MG63 (cell line): Measurements from ENCODE around the gene HVCN1. TPM values are rescaled to one million over a fixed set of nuclear protein-coding genes. Genes with fewer than 3 reads are reported as not detected.
"Not testable (repeated sequence)": the region's sequence is repeated elsewhere in the genome, so short reads cannot be mapped to it uniquely, and the experiment has no call there.

Experiments
- DNase-seq: peaks from one replicate; pipeline ENCODE4 v3.0.0-alpha.2; 2020
- H3K27me3 ChIP-seq: fragments of 250-450 bp; sonication (Bioruptor Pico); 2 replicates; pipeline ENCODE4 v1.5.1; 2020; ENCODE audit warnings: mild to moderate bottlenecking, moderate library complexity
- H3K36me3 ChIP-seq: fragments of 250-450 bp; sonication (Bioruptor Pico); 2 replicates; pipeline ENCODE4 v1.5.1; 2020; ENCODE audit warnings: mild to moderate bottlenecking, moderate library complexity
- H3K4me3 ChIP-seq: fragments of 250-450 bp; sonication (Bioruptor Pico); 2 replicates; pipeline ENCODE4 v1.5.1; 2020; ENCODE audit warnings: mild to moderate bottlenecking, moderate library complexity
- H3K9me3 ChIP-seq: fragments of 250-450 bp; sonication (Bioruptor Pico); 2 replicates; pipeline ENCODE4 v1.5.1; 2020; ENCODE audit warnings: mild to moderate bottlenecking, moderate library complexity
- total RNA-seq: library from RNA; depleted of rRNA; stranded (reverse); fragments of >200 nt; shearing (Covaris generic); gene quantifications from 2 replicates; pipeline ENCODE4 v1.2.3, GENCODE V29; 2014; ENCODE audit warnings: low replicate concordance; rRNA removed

Gene HVCN1
- total RNA-seq, 1 experiment from 2014 or later: not detected

DNA sequence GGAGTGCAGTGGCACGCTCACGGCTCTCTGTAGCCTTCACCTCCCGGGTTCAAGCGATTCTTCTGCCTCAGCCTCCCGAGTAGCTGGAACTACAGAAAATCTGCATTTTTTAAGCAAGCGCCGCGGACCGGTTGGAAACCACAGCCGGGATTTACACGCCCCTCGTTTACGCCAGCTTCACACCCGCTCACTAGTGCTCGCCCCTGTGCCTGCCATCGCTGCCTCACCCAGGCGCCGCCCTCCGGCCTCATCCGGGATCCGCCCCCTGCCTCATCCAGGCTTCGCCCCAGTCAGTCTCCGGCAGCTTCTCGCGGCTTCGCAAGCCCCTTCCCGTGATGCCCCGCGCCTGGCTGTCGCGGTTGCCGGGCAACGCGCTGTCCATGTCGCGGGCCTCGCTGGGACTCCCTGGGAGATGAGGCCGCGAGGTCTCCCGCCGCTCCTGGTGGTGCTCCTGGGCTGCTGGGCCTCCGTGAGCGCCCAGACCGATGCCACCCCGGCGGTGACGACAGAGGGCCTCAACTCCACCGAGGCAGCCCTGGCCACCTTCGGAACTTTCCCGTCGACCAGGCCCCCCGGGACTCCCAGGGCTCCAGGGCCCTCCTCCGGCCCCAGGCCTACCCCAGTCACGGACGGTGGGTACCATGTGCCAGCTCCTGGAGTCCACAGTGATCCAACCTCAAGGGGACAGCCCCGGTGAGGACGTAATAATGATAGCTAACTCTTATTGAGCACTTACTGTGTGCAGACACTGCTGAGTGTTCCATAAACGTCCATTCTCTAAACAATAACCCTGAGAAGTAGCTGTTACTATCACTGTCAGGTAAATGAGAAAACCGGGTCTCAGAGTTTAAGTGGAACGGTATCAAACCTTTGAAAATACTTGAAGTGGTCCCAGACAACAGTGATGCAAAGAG, 74.9 kb downstream of the HVCN1 start, which contains the start of gene TCTN1:
TSS of gene TCTN1 (plus strand) at position 359 of the 914 bp plus-strand sequence. CDS start at position 413, 54 bp downstream.
- peak within 1 kb of the TSS; percentile 69 for H3K4me3 ChIP-seq
- no peaks in the 10 kb centered on the region for H3K27me3 ChIP-seq
- DNase-seq: peak; percentile 98
- no peaks in the 10 kb centered on the region; the same call in 1 of the 2 replicates for H3K36me3 ChIP-seq
- no peaks in the 10 kb centered on the region for H3K9me3 ChIP-seq

DNA sequence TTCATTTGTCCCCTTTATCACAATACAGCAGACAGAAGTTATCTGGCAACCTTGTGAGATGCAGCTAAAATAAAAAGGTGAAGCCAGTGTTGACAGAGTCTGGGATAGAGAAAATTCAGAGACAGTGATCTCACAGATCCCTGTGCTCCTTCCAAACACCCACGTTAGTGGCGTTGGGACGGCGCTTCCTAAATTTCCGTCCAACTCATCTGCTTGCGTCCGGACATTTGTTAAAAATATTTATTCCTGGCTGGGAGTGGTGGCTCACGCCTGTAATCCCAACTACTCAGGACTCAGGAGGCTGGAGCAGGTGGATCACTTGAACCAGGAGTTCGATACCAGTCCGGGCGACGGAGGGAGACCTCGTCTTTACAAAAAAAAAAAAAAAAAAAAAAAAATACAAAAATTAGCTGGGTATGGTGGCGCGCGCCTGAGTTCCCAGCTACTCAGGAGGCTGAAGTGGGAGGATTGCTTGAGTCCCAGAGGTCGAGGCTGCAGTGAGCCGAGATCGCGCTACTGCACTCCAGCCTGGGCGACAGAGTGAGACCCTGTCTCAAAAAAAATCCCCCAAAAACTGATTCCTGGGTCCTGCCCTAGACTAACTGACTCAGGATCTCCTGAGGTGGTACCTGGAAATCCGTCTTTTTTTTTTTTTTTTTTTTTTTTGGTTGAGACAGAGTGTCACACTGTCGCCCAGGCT, 75.7 kb downstream of the HVCN1 start:
- no peaks in the 10 kb centered on the region for H3K27me3 ChIP-seq
- H3K4me3 ChIP-seq: peak overlapping the region; percentile 69
- DNase-seq: no peak
- no peaks in the 10 kb centered on the region for H3K9me3 ChIP-seq
- H3K36me3 ChIP-seq: no peaks in the 10 kb centered on the region; the same call in 1 of the 2 replicates

DNA sequence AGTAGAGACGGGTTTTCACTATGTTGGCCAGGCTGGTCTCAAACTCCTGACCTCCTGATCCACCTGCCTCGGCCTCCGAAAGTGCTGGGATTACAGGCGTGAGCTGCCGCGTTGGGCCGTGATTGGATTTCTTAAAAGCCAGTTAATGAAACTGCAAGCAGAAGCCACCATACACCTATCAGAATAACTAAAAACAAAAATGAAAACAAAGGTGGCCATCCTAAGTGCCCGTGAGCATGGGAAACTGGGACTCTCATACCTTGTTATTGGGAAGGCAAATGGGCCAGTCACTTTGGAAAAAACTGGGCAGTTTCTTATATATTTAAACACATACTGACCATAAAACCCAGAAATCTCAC, 82.7 kb downstream of the HVCN1 start:
- Histone ChIP-seq H3K27me3 (no peaks in the 10 kb centered on the region), H3K36me3 (no peaks in the 10 kb centered on the region), H3K9me3 (no peaks in the 10 kb centered on the region), H3K4me3 (no peak overlapping the region)
- DNase-seq: no peak

DNA sequence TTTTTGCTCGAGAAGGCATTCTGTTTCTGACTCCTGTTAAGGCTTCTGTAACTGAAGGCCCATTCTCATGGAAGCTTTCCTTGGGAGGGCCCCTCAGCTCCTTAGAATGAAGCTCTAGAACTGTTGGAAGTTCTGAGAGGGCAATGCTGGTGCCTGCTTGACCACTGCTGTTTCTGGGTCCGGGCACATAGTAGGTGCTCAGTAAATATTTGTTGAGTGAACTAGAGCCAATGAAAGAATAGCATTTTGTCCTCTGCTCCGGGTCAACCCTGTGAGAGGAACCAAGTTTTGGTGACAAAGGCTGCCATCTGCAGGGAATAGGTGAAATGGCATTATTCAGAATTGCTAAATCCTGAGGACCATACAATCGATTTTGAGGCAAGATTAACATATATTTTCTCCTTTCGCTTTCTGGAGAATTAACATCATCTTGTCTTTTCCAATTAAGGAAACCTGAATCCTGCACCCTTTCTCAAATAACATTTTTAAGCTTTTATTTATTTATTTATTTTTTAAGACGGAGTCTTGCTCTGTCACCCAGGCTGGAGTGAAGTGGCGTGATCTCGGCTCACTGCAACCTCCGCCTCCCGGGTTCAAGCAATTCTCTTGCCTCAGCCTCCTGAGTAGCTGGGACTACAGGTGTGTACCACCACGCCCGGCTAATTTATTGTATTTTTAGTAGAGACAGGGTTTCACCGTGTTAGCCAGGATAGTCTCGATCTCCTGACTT, 86.7 kb downstream of the HVCN1 start:
- H3K9me3 ChIP-seq, H3K27me3 ChIP-seq, H3K36me3 ChIP-seq, H3K4me3 ChIP-seq: not testable (repeated sequence)
- DNase-seq: peak; percentile 13

DNA sequence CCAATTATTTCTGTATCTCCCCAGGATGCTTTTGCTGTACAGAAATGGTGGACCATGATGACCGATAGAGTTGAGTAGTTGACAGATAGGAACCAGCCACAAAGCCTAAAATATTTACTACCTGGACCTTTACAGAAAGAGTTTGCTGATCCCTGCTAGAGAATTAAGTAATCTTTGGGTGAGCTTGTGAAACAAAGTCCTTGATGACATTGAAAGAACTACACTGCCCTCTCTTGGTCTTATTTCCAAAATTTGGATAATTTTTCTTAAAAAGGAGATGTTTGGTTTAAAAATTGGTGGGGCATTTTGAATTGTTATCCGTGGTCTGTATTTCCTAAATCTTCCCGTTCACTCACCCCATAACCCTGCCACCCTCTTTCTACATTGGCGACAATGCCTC, 88.7 kb downstream of the HVCN1 start:
- Histone ChIP-seq H3K4me3 (no peak overlapping the region), H3K9me3 (no peaks in the 10 kb centered on the region), H3K36me3 (no peaks in the 10 kb centered on the region), H3K27me3 (no peaks in the 10 kb centered on the region)
- DNase-seq: no peak

DNA sequence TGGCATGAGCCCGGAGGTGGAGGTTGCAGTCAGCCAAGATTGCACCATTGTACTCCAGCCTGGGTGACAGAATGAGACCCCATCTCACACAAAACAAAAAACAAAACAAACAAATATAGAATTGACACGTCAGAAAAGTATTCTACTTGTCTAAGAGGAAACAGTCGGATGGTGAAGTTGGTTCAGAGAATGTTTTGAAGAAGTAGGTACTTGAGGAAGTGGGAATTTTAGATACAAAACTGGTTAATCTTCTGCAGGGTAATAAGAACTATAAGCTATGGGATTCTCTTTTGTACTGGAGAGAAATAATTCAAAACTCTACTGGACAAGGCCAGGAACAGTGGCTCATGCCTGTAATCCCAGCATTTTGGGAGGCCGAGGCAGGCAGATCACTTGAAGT, 89.6 kb downstream of the HVCN1 start:
- H3K4me3 ChIP-seq: no peak overlapping the region
- no peak for DNase-seq
- H3K27me3 ChIP-seq: no peaks in the 10 kb centered on the region
- no peaks in the 10 kb centered on the region for H3K9me3 ChIP-seq
- no peaks in the 10 kb centered on the region for H3K36me3 ChIP-seq

Other genes with a start within 250 kb of the HVCN1 start
- 397 and 586 TPM in 2 replicates for gene ARPC3, start 238.8 kb downstream of the HVCN1 start, total RNA-seq
- 17.5 and 38.0 TPM in 2 replicates for gene GPN3, start 220.9 kb downstream of the HVCN1 start, total RNA-seq
- gene FAM216A, start 220.3 kb downstream of the HVCN1 start, total RNA-seq: 24.7 and 43.7 TPM in 2 replicates
- 33.5 and 59.1 TPM in 2 replicates for gene VPS29, start 187.0 kb downstream of the HVCN1 start, total RNA-seq
- gene RAD9B, start 186.8 kb downstream of the HVCN1 start, total RNA-seq: 0.25 and 2.0 TPM in 2 replicates
- 4.4 and 11.0 TPM in 2 replicates for gene PPTC7, start 105.8 kb downstream of the HVCN1 start, total RNA-seq
- 19.6 and 47.5 TPM in 2 replicates for gene TCTN1, start 75.0 kb downstream of the HVCN1 start, total RNA-seq
- gene PPP1CC, start 53.8 kb upstream of the HVCN1 start, total RNA-seq: 118 and 155 TPM in 2 replicates
- gene CCDC63, start 157.9 kb upstream of the HVCN1 start, total RNA-seq: not detected in 2 replicates
- not detected in 2 replicates for gene MYL2, start 231.5 kb upstream of the HVCN1 start, total RNA-seq